Stimulated activated CD8-positive, alpha-beta memory T cell treated with anti-CD3 and anti-CD28 coated beads, Interleukin-2, amount 100 ng/mL, for 48 hours (primary cell): Measurements from ENCODE around the gene TMEM82.
A peak's percentile ranks its signal among the peaks of the same experiment; 100 is the strongest.

Source experiments
- DNase-seq, 2 donors: peaks; one replicate each; pipeline ENCODE4 v3.0.0-alpha.2; 2020; ENCODE audit warnings: low read depth in 2 of 2

TMEM82 gene

GRCh38 chr1:15736038-15736891 lies 6.0 kb upstream of the TMEM82 start, which contains the start of gene SLC25A34:
Gene SLC25A34 (plus strand): TSS chr1:15736258. CDS start chr1:15736486, 228 bp downstream.
- DNase-seq: no peak

GRCh38 chr1:15736892-15737261 lies 5.4 kb upstream of the TMEM82 start:
- DNase-seq: no peak

GRCh38 chr1:15737324-15738319 lies 4.7 kb upstream of the TMEM82 start:
- DNase-seq: no peak

GRCh38 chr1:15738416-15739113 lies 3.7 kb upstream of the TMEM82 start:
- DNase-seq: no peak

- DNase-seq: no peak
Observed at GRCh38 chr1:15739259-15739658, 3.0 kb upstream of the TMEM82 start.

- DNase-seq: no peak
Observed at GRCh38 chr1:15739745-15740144, 2.6 kb upstream of the TMEM82 start.

- DNase-seq: peak; percentile 51 to 53
Observed at GRCh38 chr1:15740924-15741850, 1.1 kb upstream of the TMEM82 start.

- DNase-seq: no peak
Observed at GRCh38 chr1:15744122-15744679, 1.9 kb downstream of the TMEM82 start.

- no peak for DNase-seq
Observed at GRCh38 chr1:15747378-15747777, 5.1 kb downstream of the TMEM82 start.

GRCh38 chr1:15748264-15748663 lies 6.0 kb downstream of the TMEM82 start:
- no peak for DNase-seq

- no peak for DNase-seq
Observed at GRCh38 chr1:15748690-15749398, 6.5 kb downstream of the TMEM82 start.

GRCh38 chr1:15749399-15750291 lies 7.3 kb downstream of the TMEM82 start:
- no peak for DNase-seq

GRCh38 chr1:15750924-15751323 lies 8.6 kb downstream of the TMEM82 start:
- no peak for DNase-seq

- no peak for DNase-seq
Observed at GRCh38 chr1:15751717-15752116, 9.4 kb downstream of the TMEM82 start.

GRCh38 chr1:15753776-15754175 lies 11.5 kb downstream of the TMEM82 start:
- no peak for DNase-seq

GRCh38 chr1:15755021-15755645 lies 12.8 kb downstream of the TMEM82 start:
- no peak for DNase-seq

- DNase-seq: no peak
Observed at GRCh38 chr1:15755646-15756040, 13.3 kb downstream of the TMEM82 start.
